Measurements from ENCODE around the gene SLC10A7. TPM values are rescaled to one million over a fixed set of nuclear protein-coding genes. Genes with fewer than 3 reads are reported as not detected.

The SLC10A7 gene
- total and polyA plus RNA-seq, 2 experiments from 2014 or later, result 8.3 to 21.2 TPM

DNA sequence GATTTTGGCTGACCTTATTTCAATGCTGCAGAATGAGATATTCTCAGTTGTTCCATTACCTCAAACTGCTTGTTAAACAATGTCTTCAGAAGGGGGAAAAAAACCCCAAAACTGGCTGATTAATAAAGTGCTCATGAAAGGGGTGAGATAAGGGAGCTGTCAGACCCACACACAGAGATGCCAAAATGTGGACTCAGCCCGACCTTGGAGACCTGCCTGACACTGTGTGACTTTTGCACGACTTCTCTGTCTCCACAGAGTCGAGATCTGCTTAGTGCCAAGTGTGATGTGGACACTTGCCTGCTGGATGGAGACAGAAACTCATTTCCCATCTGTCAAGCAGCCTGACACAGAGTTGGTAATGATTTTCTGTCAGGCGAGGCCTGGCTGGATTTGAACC is 275.9 kb downstream of the SLC10A7 start:
- no peaks in the 10 kb centered on the region for H3K36me3 ChIP-seq (replicated peaks; ENCODE audit: insufficient read depth, low read depth)
- no peak overlapping the region for H3K27ac ChIP-seq
- TF ChIP-seq, protein P1, sequence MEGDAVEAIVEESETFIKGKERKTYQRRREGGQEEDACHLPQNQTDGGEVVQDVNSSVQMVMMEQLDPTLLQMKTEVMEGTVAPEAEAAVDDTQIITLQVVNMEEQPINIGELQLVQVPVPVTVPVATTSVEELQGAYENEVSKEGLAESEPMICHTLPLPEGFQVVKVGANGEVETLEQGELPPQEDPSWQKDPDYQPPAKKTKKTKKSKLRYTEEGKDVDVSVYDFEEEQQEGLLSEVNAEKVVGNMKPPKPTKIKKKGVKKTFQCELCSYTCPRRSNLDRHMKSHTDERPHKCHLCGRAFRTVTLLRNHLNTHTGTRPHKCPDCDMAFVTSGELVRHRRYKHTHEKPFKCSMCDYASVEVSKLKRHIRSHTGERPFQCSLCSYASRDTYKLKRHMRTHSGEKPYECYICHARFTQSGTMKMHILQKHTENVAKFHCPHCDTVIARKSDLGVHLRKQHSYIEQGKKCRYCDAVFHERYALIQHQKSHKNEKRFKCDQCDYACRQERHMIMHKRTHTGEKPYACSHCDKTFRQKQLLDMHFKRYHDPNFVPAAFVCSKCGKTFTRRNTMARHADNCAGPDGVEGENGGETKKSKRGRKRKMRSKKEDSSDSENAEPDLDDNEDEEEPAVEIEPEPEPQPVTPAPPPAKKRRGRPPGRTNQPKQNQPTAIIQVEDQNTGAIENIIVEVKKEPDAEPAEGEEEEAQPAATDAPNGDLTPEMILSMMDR (IDR thresholded peaks at IDR 0.05; ENCODE audit: poor library complexity), result no peak
- TF ChIP-seq EZH2 (IDR thresholded peaks at IDR 0.05; ENCODE audit: borderline replicate concordance), result no peak
- no peak for TF ChIP-seq EZH2phosphoT487 (IDR thresholded peaks at IDR 0.05; ENCODE audit: low read depth, severe bottlenecking, unreplicated experiment)

DNA sequence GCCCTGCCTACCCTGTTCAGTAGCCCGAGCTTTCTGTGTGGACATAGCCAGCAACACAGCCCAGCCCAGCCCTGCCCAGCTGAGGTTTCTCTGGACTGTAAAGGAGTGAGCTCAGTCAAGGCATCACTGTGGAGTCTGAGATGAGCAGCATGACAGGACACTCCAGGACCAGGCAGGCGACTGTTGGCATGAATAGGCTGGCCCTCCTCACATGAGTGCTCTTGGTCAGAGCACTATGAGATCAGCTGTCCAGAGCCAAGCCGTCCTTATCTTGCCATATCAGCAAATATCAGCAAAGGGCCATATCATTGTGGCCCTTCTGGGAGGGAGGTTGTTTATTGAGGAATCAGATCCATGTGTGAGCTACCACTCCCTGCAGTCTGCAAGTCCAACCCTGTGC is 276.5 kb downstream of the SLC10A7 start:
- no peak overlapping the region for H3K27ac ChIP-seq
- no peaks in the 10 kb centered on the region for H3K36me3 ChIP-seq (replicated peaks; ENCODE audit: insufficient read depth, low read depth)

More for the DNA sequence above, 275.9 kb downstream of the SLC10A7 start:
- Histone ChIP-seq H3K27me3 (no peaks in the 10 kb centered on the region), H3K79me2 (no peaks in the 10 kb centered on the region), H3K4me1 (ENCODE audit: insufficient read depth) (peaks cover 6% of the 10 kb centered on the region), H3K9me3 (ENCODE audit: low read depth) (no peaks in the 10 kb centered on the region), H3K4me2 (no peak overlapping the region), H2AFZ (no peak overlapping the region), H3K9me2 (replicated peaks; ENCODE audit: insufficient read depth) (no peaks in the 10 kb centered on the region), H4K20me1 (ENCODE audit: insufficient read depth, poor library complexity, severe bottlenecking) (no peaks in the 10 kb centered on the region), H3K4me3 (no peak overlapping the region)
- 74% methylated on average over 4 of the region's 4 CpGs for WGBS (ENCODE audit: low lambda C conversion rate, missing lambda C conversion rate)
- no peak for DNase-seq (ENCODE audit: low spot score)

DNA sequence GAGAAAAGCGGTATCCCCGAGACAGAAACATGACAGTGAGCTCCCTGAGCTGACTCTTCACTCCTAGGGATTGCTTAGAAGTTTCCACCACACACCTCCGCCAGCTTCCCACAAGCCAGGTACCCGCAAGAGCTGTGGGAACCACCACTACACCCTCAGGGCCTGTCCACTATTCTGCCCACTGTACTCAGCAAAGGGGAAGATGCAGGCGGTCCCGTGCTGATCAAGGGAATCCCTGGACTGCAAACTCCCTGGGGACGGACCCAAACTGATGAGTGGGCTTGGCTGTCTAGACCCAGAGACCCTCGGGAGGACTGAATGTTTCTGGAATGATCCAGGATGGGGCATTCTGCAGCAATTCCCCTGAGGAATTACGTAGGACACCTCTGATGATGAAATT is 277.2 kb downstream of the SLC10A7 start:
- Histone ChIP-seq H3K9me3 (ENCODE audit: low read depth) (no peaks in the 10 kb centered on the region), H3K79me2 (no peaks in the 10 kb centered on the region), H4K20me1 (ENCODE audit: insufficient read depth, poor library complexity, severe bottlenecking) (no peaks in the 10 kb centered on the region), H2AFZ (no peak overlapping the region), H3K4me3 (no peak overlapping the region), H3K4me1 (ENCODE audit: insufficient read depth) (peaks cover 6% of the 10 kb centered on the region), H3K27me3 (no peaks in the 10 kb centered on the region), H3K27ac (no peak overlapping the region), H3K36me3 (replicated peaks; ENCODE audit: insufficient read depth, low read depth) (no peaks in the 10 kb centered on the region), H3K9me2 (replicated peaks; ENCODE audit: insufficient read depth) (no peaks in the 10 kb centered on the region), H3K4me2 (no peak overlapping the region)
- no peak for DNase-seq (ENCODE audit: low spot score)
- WGBS (ENCODE audit: low lambda C conversion rate, missing lambda C conversion rate), result 90% methylated on average over 9 of the region's 9 CpGs
- no peak for TF ChIP-seq EZH2phosphoT487 (IDR thresholded peaks at IDR 0.05; ENCODE audit: low read depth, severe bottlenecking, unreplicated experiment)
- no peak for TF ChIP-seq EZH2 (IDR thresholded peaks at IDR 0.05; ENCODE audit: borderline replicate concordance)
- TF ChIP-seq, protein P1 (IDR thresholded peaks at IDR 0.05; ENCODE audit: poor library complexity), result no peak

More for the DNA sequence above, 276.5 kb downstream of the SLC10A7 start:
- no peak for TF ChIP-seq EZH2 (IDR thresholded peaks at IDR 0.05; ENCODE audit: borderline replicate concordance)
- TF ChIP-seq, protein P1 (IDR thresholded peaks at IDR 0.05; ENCODE audit: poor library complexity), result no peak
- TF ChIP-seq EZH2phosphoT487 (IDR thresholded peaks at IDR 0.05; ENCODE audit: low read depth, severe bottlenecking, unreplicated experiment), result no peak
- Histone ChIP-seq H3K4me2 (no peak overlapping the region), H3K27me3 (no peaks in the 10 kb centered on the region), H4K20me1 (ENCODE audit: insufficient read depth, poor library complexity, severe bottlenecking) (no peaks in the 10 kb centered on the region), H2AFZ (no peak overlapping the region), H3K4me3 (no peak overlapping the region), H3K9me3 (ENCODE audit: low read depth) (no peaks in the 10 kb centered on the region), H3K9me2 (replicated peaks; ENCODE audit: insufficient read depth) (no peaks in the 10 kb centered on the region), H3K4me1 (ENCODE audit: insufficient read depth) (peaks cover 6% of the 10 kb centered on the region), H3K79me2 (no peaks in the 10 kb centered on the region)
- 50% methylated on average over 3 of the region's 3 CpGs for WGBS (ENCODE audit: low lambda C conversion rate, missing lambda C conversion rate)
- peak; percentile 36 for DNase-seq (ENCODE audit: low spot score)

DNA sequence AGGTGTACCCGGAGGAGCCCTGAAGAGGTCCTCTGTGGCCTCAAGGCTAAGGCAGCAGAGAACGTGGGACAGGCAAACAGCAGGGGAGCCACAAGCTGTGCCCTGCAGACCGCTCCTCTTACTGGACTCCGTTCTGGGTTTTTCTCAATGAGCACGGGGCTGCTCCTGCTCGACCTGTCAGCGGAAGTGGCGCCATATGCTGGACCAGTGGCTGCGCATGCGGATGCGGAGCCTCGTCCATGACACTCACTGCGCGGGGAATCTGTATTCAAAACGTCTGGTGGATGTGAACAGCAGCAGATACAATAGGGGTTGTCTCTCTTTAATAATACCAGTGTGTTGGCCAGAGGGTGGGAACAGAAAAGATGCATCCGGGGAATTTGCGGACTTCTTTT is 277.9 kb downstream of the SLC10A7 start:
- Histone ChIP-seq H3K4me3 (no peak overlapping the region), H3K79me2 (no peaks in the 10 kb centered on the region), H4K20me1 (ENCODE audit: insufficient read depth, poor library complexity, severe bottlenecking) (no peaks in the 10 kb centered on the region), H2AFZ (no peak overlapping the region), H3K9me2 (replicated peaks; ENCODE audit: insufficient read depth) (no peaks in the 10 kb centered on the region), H3K4me1 (ENCODE audit: insufficient read depth) (peaks cover 6% of the 10 kb centered on the region), H3K9me3 (ENCODE audit: low read depth) (no peaks in the 10 kb centered on the region), H3K4me2 (no peak overlapping the region), H3K27me3 (no peaks in the 10 kb centered on the region), H3K27ac (no peak overlapping the region), H3K36me3 (replicated peaks; ENCODE audit: insufficient read depth, low read depth) (no peaks in the 10 kb centered on the region)
- WGBS (ENCODE audit: low lambda C conversion rate, missing lambda C conversion rate), result 90% methylated on average over 17 of the region's 17 CpGs
- TF ChIP-seq EZH2phosphoT487 (IDR thresholded peaks at IDR 0.05; ENCODE audit: low read depth, severe bottlenecking, unreplicated experiment), result no peak
- no peak for TF ChIP-seq EZH2 (IDR thresholded peaks at IDR 0.05; ENCODE audit: borderline replicate concordance)
- TF ChIP-seq, protein P1 (IDR thresholded peaks at IDR 0.05; ENCODE audit: poor library complexity), result no peak
- DNase-seq (ENCODE audit: low spot score), result no peak
